Measurements from ENCODE around the gene SIM2.

GRCh38 chr21:36792505-36792967 is 93.6 kb downstream of the SIM2 start:
- TF ChIP-seq CTCF (IDR thresholded peaks at IDR 0.05) (no peak), POLR2AphosphoS5 (IDR thresholded peaks at IDR 0.05) (no peak), EP300 (IDR thresholded peaks at IDR 0.05) (no peak)
